Stimulated activated CD8-positive, alpha-beta memory T cell treated with anti-CD3 and anti-CD28 coated beads, Interleukin-4, amount 100 ng/mL, for 1 hour (primary cell): ENCODE results near the gene PITX3.
A peak's percentile ranks its signal among the peaks of the same experiment; 100 is the strongest.

Source experiments
- DNase-seq, 2 donors: peaks; one replicate each; pipeline ENCODE4 v3.0.0-alpha.2; 2020; ENCODE audit warnings: low read depth in 2 of 2, low spot score in 1 of 2

The PITX3 gene

DNA sequence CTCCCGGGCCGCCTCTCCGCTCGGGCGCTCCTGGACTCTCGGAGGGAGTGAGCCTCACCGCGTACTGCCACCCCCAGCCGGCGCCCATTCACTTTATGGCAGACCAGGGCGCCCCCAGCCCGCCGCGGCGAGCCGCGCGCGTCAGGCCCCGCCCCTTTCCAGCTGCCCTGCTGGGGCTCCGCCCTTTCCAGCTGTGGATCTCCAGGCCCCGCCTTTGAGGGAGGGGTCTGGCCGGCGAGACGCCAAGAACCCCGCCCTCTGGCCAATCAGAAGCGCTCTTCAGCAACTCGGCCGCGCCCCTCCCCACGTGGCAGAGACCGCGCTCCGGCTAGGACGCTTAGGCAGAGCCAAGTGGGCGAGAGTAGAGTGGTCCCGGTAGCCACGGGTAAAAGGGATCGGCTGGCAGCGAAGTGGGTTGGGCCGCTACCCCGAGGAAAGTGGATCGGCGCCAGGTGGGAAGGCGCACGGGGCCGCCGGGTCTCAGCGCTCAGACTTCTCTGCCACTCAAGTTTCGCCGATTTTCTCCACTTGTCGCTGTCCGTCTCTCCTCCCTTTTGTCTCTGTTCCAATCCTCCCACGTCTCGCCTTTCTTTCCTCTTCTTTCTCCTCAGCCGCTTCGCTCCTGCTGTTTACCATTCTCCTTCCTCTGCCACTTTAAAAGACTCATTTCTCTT, at the start of gene PITX3:
Gene PITX3 (minus strand): TSS at position 69 of the 674 bp plus-strand sequence. CDS start 9,432 bp downstream, outside the sequence.
- DNase-seq, result peak; percentile 43 to 76

GRCh38 chr10:102289840-102290239, 48.5 kb upstream of the PITX3 start:
- no peak for DNase-seq

DNA sequence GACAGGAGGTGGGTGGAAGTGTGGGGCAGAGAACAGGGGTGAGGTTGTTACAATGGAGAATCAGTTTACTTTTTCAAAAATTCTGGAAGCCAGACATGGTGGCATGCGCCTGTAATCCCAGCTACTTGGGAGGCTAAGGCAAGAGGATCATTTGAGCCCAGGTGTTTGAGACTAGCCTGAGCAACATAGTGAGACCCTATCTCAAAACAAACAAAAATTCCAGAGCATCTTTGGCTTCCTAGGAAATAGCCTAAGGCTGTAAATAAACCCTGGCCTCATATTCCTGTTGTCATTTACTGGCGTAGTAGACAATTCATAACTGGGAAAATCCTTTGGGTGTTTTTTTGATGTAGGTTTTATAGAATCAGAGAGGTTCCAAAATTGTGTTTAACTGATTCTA, 48.0 kb upstream of the PITX3 start:
- DNase-seq, result no peak

- no peak for DNase-seq
These were observed 46.7 kb upstream of the PITX3 start for GRCh38 chr10:102287991-102288390.

DNA sequence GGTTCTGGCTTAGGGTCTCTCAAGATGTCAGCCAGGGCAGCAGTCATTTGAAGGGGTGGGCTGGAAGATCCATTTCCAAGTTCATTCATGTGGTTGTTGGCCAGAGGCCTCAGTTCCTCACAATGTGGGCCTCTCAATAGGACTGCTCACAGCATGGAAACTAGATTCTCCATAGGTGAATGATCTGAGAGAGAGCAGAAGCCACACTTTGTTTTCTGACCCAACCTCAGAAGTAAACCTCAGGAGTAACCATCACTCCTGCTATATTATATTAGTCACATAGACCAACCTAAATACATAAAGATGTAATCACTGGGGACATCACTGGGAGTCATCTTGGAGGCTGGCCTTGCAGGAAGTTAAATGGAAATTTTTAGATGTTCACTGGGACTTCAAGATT, 46.2 kb upstream of the PITX3 start:
- no peak for DNase-seq

GRCh38 chr10:102286216-102286615, 44.9 kb upstream of the PITX3 start:
- DNase-seq, result no peak

GRCh38 chr10:102285133-102285532, 43.8 kb upstream of the PITX3 start:
- DNase-seq, result no peak

- DNase-seq, result no peak
These were observed 43.2 kb upstream of the PITX3 start for GRCh38 chr10:102284531-102284930.

DNA sequence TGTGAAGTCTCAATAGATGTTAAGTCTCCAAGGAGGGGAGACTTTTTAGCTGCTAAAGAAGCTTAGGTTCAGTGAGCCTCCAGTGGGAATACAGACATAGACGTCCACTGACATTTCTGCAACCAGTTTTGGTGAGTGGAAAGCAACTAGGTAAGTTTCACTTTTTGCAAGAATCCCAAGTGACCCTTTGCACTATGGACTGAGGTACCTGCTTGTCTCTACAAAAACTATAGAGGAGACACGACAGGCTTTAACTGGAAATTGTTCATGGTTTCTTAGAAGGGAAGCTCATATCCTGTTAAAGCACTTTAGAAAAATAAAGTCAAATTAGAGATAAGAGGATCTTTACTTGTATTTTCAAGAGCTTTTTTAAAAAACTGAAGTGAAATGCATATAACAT, 42.6 kb upstream of the PITX3 start:
- no peak for DNase-seq

- no peak for DNase-seq
These were observed 42.2 kb upstream of the PITX3 start for GRCh38 chr10:102283488-102283887.

- no peak for DNase-seq
These were observed 39.8 kb upstream of the PITX3 start for GRCh38 chr10:102281102-102281487.

- no peak for DNase-seq
These were observed 39.2 kb upstream of the PITX3 start for GRCh38 chr10:102280397-102281101.

GRCh38 chr10:102279104-102279503, 37.8 kb upstream of the PITX3 start:
- DNase-seq, result no peak

GRCh38 chr10:102275343-102275742, 34.0 kb upstream of the PITX3 start:
- DNase-seq, result no peak

GRCh38 chr10:102274062-102274461, 32.8 kb upstream of the PITX3 start:
- no peak for DNase-seq

DNA sequence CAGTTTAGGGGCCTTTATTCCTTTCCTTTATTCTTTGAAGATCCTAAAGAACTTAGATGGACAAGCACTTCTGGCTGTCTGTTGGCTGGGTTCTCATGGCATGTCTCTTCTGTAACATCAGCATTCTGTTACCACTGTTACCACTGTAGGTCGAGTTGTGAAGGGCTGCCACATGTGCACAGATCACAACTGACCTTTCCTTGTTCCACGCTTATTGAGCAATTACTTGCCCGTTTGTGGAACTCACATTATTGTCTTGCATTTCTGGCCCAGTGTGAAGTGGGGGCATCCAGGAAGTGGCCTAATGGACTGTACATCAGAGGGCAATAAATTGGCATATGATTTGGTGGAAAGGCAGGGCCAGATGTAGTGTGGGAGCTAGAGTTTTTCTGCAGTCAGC, 27.7 kb upstream of the PITX3 start:
- DNase-seq, result no peak

DNA sequence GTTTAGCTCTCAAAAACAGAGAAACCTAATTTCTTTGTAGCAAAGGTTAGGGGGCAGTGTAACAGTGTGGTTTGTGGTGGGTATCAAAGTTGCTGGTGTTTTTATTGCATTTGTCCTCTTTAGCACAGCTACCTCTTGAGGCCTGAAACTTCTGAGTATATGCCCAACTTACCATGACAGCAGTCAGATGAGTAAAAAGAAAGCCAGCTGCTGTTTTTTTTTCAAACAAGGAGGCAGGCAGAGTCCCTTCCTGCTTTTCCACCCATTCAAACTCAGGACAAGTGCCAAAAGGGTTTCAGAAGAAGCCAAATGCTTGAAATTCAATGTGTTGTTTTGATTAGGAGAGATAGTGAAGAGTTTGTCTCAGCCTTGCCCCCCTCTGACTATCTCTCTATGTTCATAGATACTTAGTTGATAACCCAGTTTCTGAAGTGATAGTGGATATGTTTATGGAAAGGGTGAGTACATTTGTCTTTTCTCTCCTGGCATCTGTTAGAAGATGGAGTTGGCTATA, 27.1 kb upstream of the PITX3 start:
- DNase-seq, result no peak

GRCh38 chr10:102267748-102268147, 26.4 kb upstream of the PITX3 start:
- DNase-seq, result no peak

DNA sequence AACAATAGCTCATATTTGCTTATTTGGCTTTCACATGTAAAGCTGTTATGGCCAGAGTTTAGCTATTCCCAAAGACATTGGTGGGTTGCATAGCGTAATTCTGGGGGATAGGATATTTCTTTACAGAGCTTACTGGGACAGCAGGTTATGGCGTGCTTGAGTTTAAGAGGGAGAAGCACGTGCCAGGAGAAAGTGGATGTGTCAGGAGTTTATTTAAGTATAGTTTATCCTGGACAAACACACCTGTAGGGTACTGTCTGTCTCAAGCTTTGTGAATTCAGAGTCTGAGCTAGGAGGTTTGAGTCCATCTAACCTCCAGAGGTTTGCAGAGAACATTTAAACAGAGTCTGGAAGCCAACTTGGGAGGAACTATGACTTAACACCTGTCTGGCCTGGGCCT, 25.4 kb upstream of the PITX3 start:
- no peak for DNase-seq

GRCh38 chr10:102264371-102264770, 23.1 kb upstream of the PITX3 start:
- DNase-seq, result no peak

GRCh38 chr10:102262744-102263370, 21.5 kb upstream of the PITX3 start:
- DNase-seq, result no peak

- DNase-seq, result no peak
These were observed 20.5 kb upstream of the PITX3 start for GRCh38 chr10:102261842-102262241.
